Measurements from ENCODE around the gene GALNTL6. TPM values are rescaled to one million over a fixed set of nuclear protein-coding genes. Genes with fewer than 3 reads are reported as not detected.
"Not testable (repeated sequence)": the region's sequence is repeated elsewhere in the genome, so short reads cannot be mapped to it uniquely, and the experiment has no call there.

GALNTL6 gene
- total RNA-seq, 1 experiment from 2014 or later: not detected

- H3K4me3 ChIP-seq: no peak overlapping the region
- ChIA-PET CTCF (no interaction called here), POLR2A (ENCODE audit: unreplicated experiment) (no interaction called here)
- no peaks in the 10 kb centered on the region for H3F3A ChIP-seq (ENCODE audit: insufficient read depth, low read depth)
- no peaks in the 10 kb centered on the region for H3K9me2 ChIP-seq (ENCODE audit: insufficient read depth)
- no peak for DNase-seq
- H3K27ac ChIP-seq: no peak overlapping the region
- H3K27me3 ChIP-seq (ENCODE audit: insufficient read depth, low read depth): no peaks in the 10 kb centered on the region
- TF ChIP-seq CTCF (conservative IDR thresholded peaks at IDR 0.05): no peak
- no peak for TF ChIP-seq EZH2 (IDR thresholded peaks at IDR 0.05; ENCODE audit: low read depth)
- intact Hi-C loops (cut with micrococcal nuclease; ENCODE audit: unreplicated experiment): no loop called here
- no peaks in the 10 kb centered on the region for H3K4me1 ChIP-seq (replicated peaks; ENCODE audit: insufficient read depth)
- H4K20me1 ChIP-seq (ENCODE audit: insufficient read depth): no peaks in the 10 kb centered on the region
- no peaks in the 10 kb centered on the region for H3K36me3 ChIP-seq (ENCODE audit: low read depth)
- H2AFZ ChIP-seq: no peak overlapping the region
- no TSS peak for BruUV-seq (replicated peaks)
- H3K9me3 ChIP-seq (ENCODE audit: insufficient read depth, low read depth): no peaks in the 10 kb centered on the region
- no peak overlapping the region for H3K4me2 ChIP-seq
- H3K79me2 ChIP-seq (ENCODE audit: low read depth): no peaks in the 10 kb centered on the region
Measured at GRCh38 chr4:172793565-172794306, 980.5 kb downstream of the GALNTL6 start.

- no peaks in the 10 kb centered on the region for H3K36me3 ChIP-seq (ENCODE audit: low read depth)
- no peak overlapping the region for H3K4me3 ChIP-seq
- CTCF ChIA-PET: no interaction called here
- H3K4me1 ChIP-seq (replicated peaks; ENCODE audit: insufficient read depth): no peaks in the 10 kb centered on the region
- no peak for TF ChIP-seq EZH2 (IDR thresholded peaks at IDR 0.05; ENCODE audit: low read depth)
- no peak for TF ChIP-seq CTCF (conservative IDR thresholded peaks at IDR 0.05)
- H3K9me3 ChIP-seq (ENCODE audit: insufficient read depth, low read depth): no peaks in the 10 kb centered on the region
- H3K4me2 ChIP-seq: no peak overlapping the region
- H2AFZ ChIP-seq: no peak overlapping the region
- H3K27me3 ChIP-seq (ENCODE audit: insufficient read depth, low read depth): no peaks in the 10 kb centered on the region
- H4K20me1 ChIP-seq (ENCODE audit: insufficient read depth): no peaks in the 10 kb centered on the region
- no peaks in the 10 kb centered on the region for H3K79me2 ChIP-seq (ENCODE audit: low read depth)
- intact Hi-C loops (cut with micrococcal nuclease; ENCODE audit: unreplicated experiment): no loop called here
- no peaks in the 10 kb centered on the region for H3F3A ChIP-seq (ENCODE audit: insufficient read depth, low read depth)
- POLR2A ChIA-PET (ENCODE audit: unreplicated experiment): no interaction called here
- BruUV-seq (replicated peaks): no TSS peak
- H3K27ac ChIP-seq: no peak overlapping the region
- H3K9me2 ChIP-seq (ENCODE audit: insufficient read depth): no peaks in the 10 kb centered on the region
- no peak for DNase-seq
Measured at GRCh38 chr4:172794307-172794703, 981.1 kb downstream of the GALNTL6 start.

- H3K79me2 ChIP-seq (ENCODE audit: low read depth); BruUV-seq (replicated peaks); CTCF ChIA-PET; intact Hi-C loops (cut with micrococcal nuclease; ENCODE audit: unreplicated experiment); H3F3A ChIP-seq (ENCODE audit: insufficient read depth, low read depth); H3K36me3 ChIP-seq (ENCODE audit: low read depth); H3K4me2 ChIP-seq; H3K27me3 ChIP-seq (ENCODE audit: insufficient read depth, low read depth); POLR2A ChIA-PET (ENCODE audit: unreplicated experiment); H3K4me1 ChIP-seq (replicated peaks; ENCODE audit: insufficient read depth); H4K20me1 ChIP-seq (ENCODE audit: insufficient read depth); H2AFZ ChIP-seq; H3K9me2 ChIP-seq (ENCODE audit: insufficient read depth); H3K4me3 ChIP-seq; DNase-seq; H3K9me3 ChIP-seq (ENCODE audit: insufficient read depth, low read depth); H3K27ac ChIP-seq: not testable (repeated sequence)
Measured at GRCh38 chr4:172797281-172797680, 984.1 kb downstream of the GALNTL6 start.

GRCh38 chr4:172802032-172802431 is 988.8 kb downstream of the GALNTL6 start:
- H3K4me2 ChIP-seq: no peak overlapping the region
- no peaks in the 10 kb centered on the region for H3K36me3 ChIP-seq (ENCODE audit: low read depth)
- no peak for TF ChIP-seq EZH2 (IDR thresholded peaks at IDR 0.05; ENCODE audit: low read depth)
- TF ChIP-seq CTCF (conservative IDR thresholded peaks at IDR 0.05): no peak
- H3K4me3 ChIP-seq: no peak overlapping the region
- no peaks in the 10 kb centered on the region for H3K9me3 ChIP-seq (ENCODE audit: insufficient read depth, low read depth)
- H3K4me1 ChIP-seq (replicated peaks; ENCODE audit: insufficient read depth): no peaks in the 10 kb centered on the region
- intact Hi-C loops (cut with micrococcal nuclease; ENCODE audit: unreplicated experiment): no loop called here
- CTCF ChIA-PET: no interaction called here
- H3K27me3 ChIP-seq (ENCODE audit: insufficient read depth, low read depth): no peaks in the 10 kb centered on the region
- H2AFZ ChIP-seq: no peak overlapping the region
- no peaks in the 10 kb centered on the region for H3F3A ChIP-seq (ENCODE audit: insufficient read depth, low read depth)
- BruUV-seq (replicated peaks): no TSS peak
- no peak overlapping the region for H3K27ac ChIP-seq
- no peaks in the 10 kb centered on the region for H3K9me2 ChIP-seq (ENCODE audit: insufficient read depth)
- DNase-seq: no peak
- H4K20me1 ChIP-seq (ENCODE audit: insufficient read depth): no peaks in the 10 kb centered on the region
- H3K79me2 ChIP-seq (ENCODE audit: low read depth): no peaks in the 10 kb centered on the region
- POLR2A ChIA-PET (ENCODE audit: unreplicated experiment): no interaction called here
